PC-3 (cell line): ENCODE measurements around the gene OR2T3.
"Not testable (repeated sequence)": the region's sequence is repeated elsewhere in the genome, so short reads cannot be mapped to it uniquely, and the experiment has no call there.

Experiments
- CTCF ChIP-seq: fragments of 300-600 bp; sonication (generic); conservative IDR thresholded peaks from 2 replicates; pipeline ENCODE4 v1.5.1; 2017; ENCODE audit warnings: antibody characterized with exemption, low read depth, mild to moderate bottlenecking, low read length
- EZH2 ChIP-seq: fragments of 300-600 bp; sonication (generic); IDR thresholded peaks from one replicate; pipeline ENCODE4 v1.6.1; 2017; ENCODE audit warnings: antibody characterized with exemption, mild to moderate bottlenecking, low read length; ENCODE audit not compliant: unreplicated experiment
- EZH2phosphoT487 ChIP-seq: fragments of 300-600 bp; sonication (generic); IDR thresholded peaks from 2 replicates; pipeline ENCODE4 v1.6.1; 2018; ENCODE audit warnings: mild to moderate bottlenecking, antibody characterized with exemption, low read length, borderline replicate concordance

DNA sequence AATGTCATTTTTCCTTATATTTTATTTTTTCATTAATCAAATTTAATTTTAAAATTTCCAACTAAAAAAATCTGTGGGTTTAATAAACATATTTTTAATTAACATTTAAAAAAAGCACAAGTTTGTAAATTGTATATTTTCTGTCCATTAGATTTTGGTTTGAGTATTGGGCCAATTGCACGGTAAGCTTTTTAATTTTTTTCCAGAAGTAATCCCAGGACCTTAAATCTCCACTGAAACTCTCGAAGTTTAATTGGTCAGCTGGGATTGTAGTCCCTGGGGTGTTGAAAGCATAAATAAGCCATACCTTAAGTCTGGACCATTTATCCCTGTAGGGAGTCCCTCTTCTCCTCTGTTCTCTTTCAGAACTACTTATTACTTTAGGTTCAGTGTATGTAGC, 34.6 kb downstream of the OR2T3 start, which contains the start of gene OR2G6:
- not testable (repeated sequence) for TF ChIP-seq CTCF, EZH2phosphoT487, EZH2
